CD4-positive, alpha-beta T cell treated with Interleukin-12 subunit alpha and Interleukin-12 subunit beta, for 1 hour (primary cell): Measurements from ENCODE around the gene MS4A14.
A peak's percentile ranks its signal among the peaks of the same experiment; 100 is the strongest.
"Not testable (repeated sequence)": the region's sequence is repeated elsewhere in the genome, so short reads cannot be mapped to it uniquely, and the experiment has no call there.

Experiments
- DNase-seq: peaks from one replicate; pipeline ENCODE4 v3.0.0-alpha.2; 2020

The MS4A14 gene

DNA sequence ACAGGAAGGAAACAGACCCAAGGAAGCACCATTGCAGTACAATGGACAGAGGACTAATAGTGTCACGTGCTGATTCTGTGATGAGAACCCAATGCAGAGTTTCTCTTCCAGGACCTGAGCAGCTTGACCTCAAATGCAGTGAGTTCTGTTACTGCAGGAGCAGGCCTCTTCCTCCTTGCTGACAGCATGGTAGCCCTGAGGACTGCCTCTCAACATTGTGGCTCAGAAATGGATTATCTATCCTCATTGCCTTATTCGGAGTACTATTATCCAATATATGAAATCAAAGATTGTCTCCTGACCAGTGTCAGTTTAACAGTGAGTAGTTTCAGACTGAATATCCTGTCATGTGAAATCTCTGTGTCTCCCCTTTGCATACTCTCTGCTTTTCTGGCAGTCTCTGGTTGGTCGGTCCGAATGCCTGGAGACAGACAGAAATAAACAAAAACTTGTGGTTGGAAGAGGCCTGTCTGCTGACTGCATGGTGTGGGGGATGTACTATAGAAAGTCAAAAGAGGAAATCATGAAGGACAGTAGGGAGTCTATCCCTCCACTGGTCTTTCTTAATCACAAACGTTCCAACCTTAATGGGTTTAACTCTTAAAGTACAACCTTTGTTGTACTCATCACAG, 6.9 kb upstream of the MS4A14 start:
- peak; percentile 10 for DNase-seq

- no peak for DNase-seq
These were observed 5.8 kb upstream of the MS4A14 start for GRCh38 chr11:60390419-60390818.

DNA sequence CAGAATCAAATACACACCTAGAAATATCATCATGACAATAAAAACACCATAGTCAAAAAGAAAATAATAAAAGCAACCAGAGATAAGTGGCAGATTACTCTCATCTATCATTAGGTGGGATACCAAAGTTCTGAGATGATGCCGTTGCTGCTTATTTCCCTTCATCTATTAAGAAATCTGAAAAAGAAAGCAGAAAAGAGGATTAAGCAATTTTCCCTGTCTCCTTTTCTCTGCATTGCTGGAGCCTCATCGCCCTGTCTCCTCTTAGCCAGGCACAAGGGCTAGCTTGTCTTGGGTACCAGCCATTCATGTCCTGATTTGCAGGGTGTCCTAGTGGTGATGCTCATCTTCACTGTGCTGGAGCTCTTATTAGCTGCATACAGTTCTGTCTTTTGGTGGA, 3.9 kb upstream of the MS4A14 start:
- no peak for DNase-seq

GRCh38 chr11:60393016-60393415, 3.2 kb upstream of the MS4A14 start:
- DNase-seq: no peak

GRCh38 chr11:60394666-60395380, 1.4 kb upstream of the MS4A14 start:
- no peak for DNase-seq

DNA sequence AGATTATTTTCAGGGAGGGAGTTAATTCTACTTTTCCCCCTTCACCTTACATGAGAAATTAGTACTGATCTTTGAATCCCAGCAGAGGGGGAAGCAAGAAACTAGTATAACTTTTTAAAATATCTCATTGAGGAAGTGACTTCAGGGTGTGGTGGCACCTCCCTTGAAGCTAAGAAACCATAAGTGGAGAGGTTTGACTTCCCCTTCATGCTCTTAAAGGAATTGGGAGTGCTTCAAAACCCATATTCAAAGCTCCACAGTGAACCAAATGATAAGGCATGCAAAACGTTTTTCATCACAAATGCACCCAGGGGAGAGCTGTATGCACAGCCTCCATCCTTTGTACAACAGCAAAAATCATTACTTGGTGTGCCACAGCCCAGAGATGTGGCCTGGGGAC, 540 bp downstream of the MS4A14 start:
- peak; percentile 10 for DNase-seq

DNA sequence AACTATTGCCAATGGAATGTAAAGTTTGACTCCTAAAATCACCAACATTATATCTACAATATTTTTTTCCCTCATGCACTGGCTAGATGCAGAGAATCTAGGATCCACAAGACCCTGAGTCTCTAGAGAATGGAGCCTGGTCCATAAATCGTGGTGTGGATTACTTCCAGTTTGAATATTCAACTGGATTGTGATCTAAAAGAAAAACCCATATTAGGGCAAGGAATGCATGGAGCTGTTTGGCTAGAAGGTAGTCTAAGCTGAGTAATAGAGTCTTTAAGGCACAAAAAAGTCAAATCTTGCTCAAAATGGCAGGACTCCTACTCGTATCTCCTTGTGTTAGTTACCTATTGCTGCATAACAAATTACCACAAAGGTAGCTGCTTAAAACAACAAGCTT, 23.8 kb downstream of the MS4A14 start:
- no peak for DNase-seq

DNA sequence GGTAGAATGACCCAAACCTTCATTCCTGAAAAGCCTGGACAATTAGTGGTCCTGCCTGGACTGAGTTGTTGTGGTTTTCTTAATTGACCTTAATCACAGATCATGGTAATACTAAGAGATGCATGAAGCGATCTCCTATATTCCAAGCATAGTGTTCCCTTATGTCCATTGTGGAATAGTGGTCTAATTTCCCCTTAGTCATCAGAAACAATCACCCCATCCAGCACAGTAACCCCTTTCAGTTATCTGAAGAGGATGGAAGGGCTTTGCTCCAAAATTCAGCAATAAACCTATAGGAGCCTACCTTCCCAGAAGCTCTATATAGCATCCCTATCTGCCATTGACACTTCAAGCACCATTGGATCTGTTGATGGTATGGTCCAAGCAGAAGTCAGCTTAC, 26.4 kb downstream of the MS4A14 start:
- DNase-seq: no peak

GRCh38 chr11:60428517-60428916, 32.3 kb downstream of the MS4A14 start:
- DNase-seq: no peak

- DNase-seq: no peak
These were observed 33.0 kb downstream of the MS4A14 start, which contains the start of gene MS4A5 for GRCh38 chr11:60429272-60429671. Gene MS4A5 (plus strand): TSS chr11:60429572. CDS start chr11:60429675, 103 bp downstream.

DNA sequence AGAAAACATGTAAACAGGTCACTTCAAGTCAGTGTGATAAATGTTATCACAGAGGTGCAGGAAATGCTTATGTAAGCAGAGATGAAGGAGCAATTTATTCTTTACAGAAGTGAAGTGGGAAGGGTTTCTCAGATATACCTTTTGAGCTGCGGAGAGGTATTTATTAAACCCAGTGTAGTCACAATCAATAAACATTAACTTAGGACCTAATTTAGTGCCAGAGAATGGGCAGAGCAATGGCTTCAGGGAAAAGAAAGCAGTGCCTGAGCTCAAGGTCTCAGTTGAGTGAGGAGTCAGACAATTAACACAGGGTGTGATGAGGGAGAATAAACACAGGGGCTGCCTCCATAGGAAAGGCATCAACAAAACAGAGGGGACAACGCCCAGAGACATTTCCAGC, 35.0 kb downstream of the MS4A14 start:
- DNase-seq: no peak

- no peak for DNase-seq
These were observed 37.1 kb downstream of the MS4A14 start for GRCh38 chr11:60433401-60433800.

DNA sequence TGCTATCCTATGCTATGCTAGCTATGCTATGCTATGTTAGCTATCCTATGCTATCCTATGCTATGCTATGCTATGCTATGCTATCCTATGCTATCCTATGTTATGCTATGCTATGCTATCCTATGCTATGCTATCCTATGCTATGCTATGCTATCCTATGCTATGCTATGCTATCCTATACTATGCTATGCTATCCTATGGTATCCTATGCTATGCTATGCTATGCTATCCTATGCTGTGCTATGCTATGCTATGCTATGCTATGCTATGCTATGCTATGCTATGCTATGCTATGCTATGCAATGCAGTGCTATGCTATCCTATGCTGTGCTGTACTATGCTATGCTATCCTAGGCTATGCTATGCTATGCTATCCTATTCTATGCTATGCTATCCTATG, 50.8 kb downstream of the MS4A14 start:
- no peak for DNase-seq

GRCh38 chr11:60447846-60448245, 51.6 kb downstream of the MS4A14 start:
- DNase-seq: no peak

DNA sequence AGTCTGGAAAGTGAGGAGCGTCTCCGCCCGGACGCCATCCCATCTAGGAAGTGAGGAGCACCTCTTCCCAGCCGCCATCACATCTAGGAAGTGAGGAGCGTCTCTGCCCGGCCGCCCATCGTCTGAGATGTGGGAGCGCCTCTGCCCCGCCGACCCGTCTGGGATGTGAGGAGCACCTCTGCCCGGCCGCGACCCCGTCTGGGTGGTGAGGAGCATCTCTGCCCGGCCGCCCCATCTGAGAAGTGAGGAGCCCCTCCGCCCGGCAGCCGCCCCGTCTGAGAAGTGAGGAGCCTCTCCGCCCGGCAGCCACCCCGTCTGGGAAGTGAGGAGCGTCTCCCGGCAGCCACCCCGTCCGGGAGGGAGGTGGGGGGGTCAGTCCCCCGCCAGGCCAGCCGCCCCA, 54.9 kb downstream of the MS4A14 start:
- DNase-seq: not testable (repeated sequence)

DNA sequence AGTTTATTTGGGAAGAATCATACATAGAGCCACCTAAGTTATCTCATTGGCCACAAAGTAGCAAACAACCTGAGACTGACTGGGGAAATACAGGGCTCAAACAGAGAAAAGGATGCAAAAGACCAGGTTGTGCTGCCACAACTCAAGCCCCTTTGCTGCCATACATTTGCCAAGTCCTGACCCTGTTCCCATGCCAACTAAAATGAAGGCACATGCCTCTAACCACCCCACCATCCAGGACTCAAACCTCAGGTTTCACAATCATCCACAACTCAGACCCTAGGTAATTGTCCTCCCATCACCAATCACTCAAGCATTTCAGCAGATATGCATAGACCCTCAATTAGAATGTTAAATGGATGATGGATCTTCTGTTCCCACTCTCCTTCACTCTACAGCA, 58.0 kb downstream of the MS4A14 start:
- DNase-seq: no peak

DNA sequence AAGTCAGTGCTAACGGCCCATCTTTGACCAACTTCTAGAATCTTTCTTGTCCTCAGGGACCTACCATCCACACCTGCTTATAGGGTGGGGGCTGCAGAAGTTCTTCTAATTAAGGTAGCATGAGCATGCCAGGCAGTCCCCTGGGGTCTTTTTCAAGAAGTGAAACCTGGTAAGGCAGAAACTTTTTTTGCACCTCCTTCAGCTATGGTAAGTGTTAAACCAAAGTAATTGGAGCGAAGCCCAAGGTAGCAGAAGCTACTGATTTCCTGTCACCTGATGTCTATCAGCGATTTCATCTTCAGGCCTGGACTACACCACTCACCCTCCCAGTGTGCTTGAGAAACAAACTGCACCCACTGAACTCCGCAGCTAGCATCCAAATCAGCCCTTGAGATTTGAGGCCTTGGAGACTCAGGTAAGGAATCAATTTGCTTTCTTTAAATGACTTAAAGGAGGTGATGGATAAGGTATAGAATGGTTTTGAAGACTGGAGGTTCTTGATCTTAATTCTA, 59.3 kb downstream of the MS4A14 start, which contains the start of gene MS4A1:
TSS of gene MS4A1 (plus strand) at position 317 of the 512 bp plus-strand sequence. CDS start 6,528 bp downstream, outside the sequence.
- DNase-seq: peak; percentile 28

DNA sequence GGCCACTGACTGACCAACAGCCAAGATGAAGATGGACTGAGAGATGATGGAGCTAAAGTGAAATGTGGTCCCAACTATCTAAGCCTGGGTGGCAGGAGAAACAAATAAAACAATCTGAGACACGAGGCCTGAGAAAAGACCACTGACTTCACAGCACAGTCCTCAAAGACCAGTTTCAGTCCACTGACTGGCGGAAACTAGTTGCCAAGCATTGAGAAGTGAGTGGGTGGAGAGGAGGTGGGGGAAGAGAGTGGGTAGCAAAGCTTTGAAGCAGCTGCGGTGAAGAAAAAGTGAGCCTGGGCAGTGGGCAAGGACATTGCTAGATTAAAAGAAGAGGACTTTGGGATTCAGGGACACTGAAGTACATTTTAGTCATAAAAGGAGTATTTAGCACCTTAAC, 61.3 kb downstream of the MS4A14 start:
- DNase-seq: no peak

DNA sequence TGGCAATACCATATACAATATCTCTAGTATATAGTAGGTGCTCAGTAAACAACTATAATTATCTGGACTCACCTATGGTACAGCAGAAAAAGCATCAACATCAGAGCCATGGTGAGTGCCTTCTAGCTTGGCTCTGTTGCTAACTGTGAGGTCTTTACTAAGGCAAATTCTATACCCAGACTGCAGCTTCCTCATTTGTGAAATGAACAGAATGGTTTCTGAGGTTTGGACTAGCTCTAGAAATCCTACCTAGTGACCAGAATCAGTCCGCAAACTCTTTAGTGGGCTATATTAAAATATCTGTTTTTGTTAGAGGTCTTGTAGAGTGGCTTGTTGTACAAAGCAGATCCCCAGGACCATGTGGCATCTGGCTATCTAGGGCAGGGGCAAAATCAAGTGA, 63.1 kb downstream of the MS4A14 start:
- no peak for DNase-seq
